ENCODE measurements around the gene UNC93A.

The UNC93A gene

DNA sequence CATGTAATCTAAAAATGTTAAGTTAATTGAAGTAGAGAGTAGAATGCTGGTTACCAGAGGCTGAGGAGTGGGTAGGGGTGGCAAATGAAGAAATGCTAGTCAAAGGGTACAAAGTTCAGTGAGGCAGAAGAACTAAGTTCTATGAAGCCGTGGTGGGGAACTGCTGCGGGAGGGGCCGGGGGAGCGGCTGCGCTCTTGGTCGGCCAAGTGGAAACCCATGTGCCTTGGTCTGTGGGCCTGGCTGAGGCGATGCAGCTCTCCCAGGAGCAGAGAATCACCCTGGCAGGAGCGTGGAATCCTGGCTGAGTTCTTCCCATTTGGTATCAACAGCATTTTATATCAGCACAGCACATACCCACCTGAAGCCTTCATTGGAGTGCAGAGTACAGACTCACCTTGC, 56.1 kb downstream of the UNC93A start:
- Histone ChIP-seq H3K4me1 (ENCODE audit: insufficient read depth, low read length) (no peaks in the 10 kb centered on the region), H3K36me3 (ENCODE audit: insufficient read depth, low read length) (no peaks in the 10 kb centered on the region), H3K9me3 (ENCODE audit: insufficient read depth, low read length, severe bottlenecking) (no peaks in the 10 kb centered on the region), H3K27me3 (ENCODE audit: insufficient read depth, low read length, poor library complexity) (peaks cover 14% of the 10 kb centered on the region), H3K79me2 (ENCODE audit: insufficient read depth, low read length) (no peaks in the 10 kb centered on the region), H2AFZ (ENCODE audit: low read depth, low read length) (no peak overlapping the region), H4K20me1 (ENCODE audit: insufficient read depth, low read length) (0 out of 2 replicates have a peak, but pooled peaks cover 3% of the 10 kb centered on the region), H3K27ac (ENCODE audit: low read length) (no peak overlapping the region), H3K9ac (ENCODE audit: low read depth, low read length) (no peak overlapping the region), H3K4me2 (ENCODE audit: insufficient read depth, low read length) (no peak overlapping the region), H3K4me3 (ENCODE audit: low read depth in 1 of 2, low read length in 2 of 2) (no peak overlapping the region)
- no peak for DNase-seq
- ATAC-seq (ENCODE audit: insufficient read depth, low read depth) = no peak
- TF ChIP-seq EZH2 (IDR thresholded peaks at IDR 0.05; ENCODE audit: borderline replicate concordance, low read depth, low read length, severe bottlenecking) = no peak
- TF ChIP-seq, protein P1, sequence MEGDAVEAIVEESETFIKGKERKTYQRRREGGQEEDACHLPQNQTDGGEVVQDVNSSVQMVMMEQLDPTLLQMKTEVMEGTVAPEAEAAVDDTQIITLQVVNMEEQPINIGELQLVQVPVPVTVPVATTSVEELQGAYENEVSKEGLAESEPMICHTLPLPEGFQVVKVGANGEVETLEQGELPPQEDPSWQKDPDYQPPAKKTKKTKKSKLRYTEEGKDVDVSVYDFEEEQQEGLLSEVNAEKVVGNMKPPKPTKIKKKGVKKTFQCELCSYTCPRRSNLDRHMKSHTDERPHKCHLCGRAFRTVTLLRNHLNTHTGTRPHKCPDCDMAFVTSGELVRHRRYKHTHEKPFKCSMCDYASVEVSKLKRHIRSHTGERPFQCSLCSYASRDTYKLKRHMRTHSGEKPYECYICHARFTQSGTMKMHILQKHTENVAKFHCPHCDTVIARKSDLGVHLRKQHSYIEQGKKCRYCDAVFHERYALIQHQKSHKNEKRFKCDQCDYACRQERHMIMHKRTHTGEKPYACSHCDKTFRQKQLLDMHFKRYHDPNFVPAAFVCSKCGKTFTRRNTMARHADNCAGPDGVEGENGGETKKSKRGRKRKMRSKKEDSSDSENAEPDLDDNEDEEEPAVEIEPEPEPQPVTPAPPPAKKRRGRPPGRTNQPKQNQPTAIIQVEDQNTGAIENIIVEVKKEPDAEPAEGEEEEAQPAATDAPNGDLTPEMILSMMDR (IDR thresholded peaks at IDR 0.05; ENCODE audit: borderline replicate concordance, extremely low read depth, low read length, poor library complexity, severe bottlenecking) = no peak

DNA sequence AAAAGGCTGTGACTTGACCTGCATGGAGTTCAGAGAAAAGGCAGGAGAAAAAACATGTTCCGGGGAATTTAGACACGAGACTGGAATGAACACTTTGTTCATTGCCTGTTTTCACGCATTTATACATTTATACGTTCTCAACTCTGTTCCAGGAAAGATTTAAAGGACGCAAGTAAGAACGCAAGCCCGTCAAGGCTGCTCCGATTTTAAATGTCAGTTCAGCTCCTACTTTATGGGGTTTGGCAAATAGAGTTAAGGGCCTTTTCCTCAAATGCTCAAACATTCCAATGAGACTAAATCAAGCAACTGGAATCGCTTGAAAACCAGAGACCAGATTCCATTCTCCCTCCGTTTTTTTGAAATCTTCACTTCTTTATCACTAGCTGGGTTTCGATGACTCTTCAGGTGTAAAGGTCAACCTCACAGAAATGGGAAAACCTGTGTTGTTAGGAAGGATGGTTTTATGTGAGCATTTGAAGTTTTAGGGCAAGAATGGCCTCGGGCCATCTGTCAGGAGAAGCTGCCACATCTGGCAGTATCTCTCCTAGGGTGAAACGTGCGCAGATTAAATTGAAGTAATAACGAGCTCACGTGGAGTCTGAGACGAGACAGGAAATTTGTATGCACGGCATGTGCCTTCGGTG, 58.6 kb downstream of the UNC93A start:
- H3K27me3 ChIP-seq (ENCODE audit: insufficient read depth, low read length, poor library complexity) = peaks cover 14% of the 10 kb centered on the region
- H3K4me1 ChIP-seq (ENCODE audit: insufficient read depth, low read length) = no peaks in the 10 kb centered on the region
- no peak overlapping the region for H2AFZ ChIP-seq (ENCODE audit: low read depth, low read length)
- H3K4me3 ChIP-seq (ENCODE audit: low read depth in 1 of 2, low read length in 2 of 2) = no peak overlapping the region
- no peaks in the 10 kb centered on the region for H3K9me3 ChIP-seq (ENCODE audit: insufficient read depth, low read length, severe bottlenecking)
- H3K79me2 ChIP-seq (ENCODE audit: insufficient read depth, low read length) = no peaks in the 10 kb centered on the region
- H4K20me1 ChIP-seq (ENCODE audit: insufficient read depth, low read length) = 0 out of 2 replicates have a peak, but pooled peaks cover 3% of the 10 kb centered on the region
- no peak overlapping the region for H3K4me2 ChIP-seq (ENCODE audit: insufficient read depth, low read length)
- no peak for ATAC-seq (ENCODE audit: insufficient read depth, low read depth)
- no peak for DNase-seq
- no peak overlapping the region for H3K27ac ChIP-seq (ENCODE audit: low read length)
- no peak for TF ChIP-seq EZH2 (IDR thresholded peaks at IDR 0.05; ENCODE audit: borderline replicate concordance, low read depth, low read length, severe bottlenecking)
- TF ChIP-seq, protein P1 (IDR thresholded peaks at IDR 0.05; ENCODE audit: borderline replicate concordance, extremely low read depth, low read length, poor library complexity, severe bottlenecking) = no peak
- no peak overlapping the region for H3K9ac ChIP-seq (ENCODE audit: low read depth, low read length)
- H3K36me3 ChIP-seq (ENCODE audit: insufficient read depth, low read length) = no peaks in the 10 kb centered on the region

DNA sequence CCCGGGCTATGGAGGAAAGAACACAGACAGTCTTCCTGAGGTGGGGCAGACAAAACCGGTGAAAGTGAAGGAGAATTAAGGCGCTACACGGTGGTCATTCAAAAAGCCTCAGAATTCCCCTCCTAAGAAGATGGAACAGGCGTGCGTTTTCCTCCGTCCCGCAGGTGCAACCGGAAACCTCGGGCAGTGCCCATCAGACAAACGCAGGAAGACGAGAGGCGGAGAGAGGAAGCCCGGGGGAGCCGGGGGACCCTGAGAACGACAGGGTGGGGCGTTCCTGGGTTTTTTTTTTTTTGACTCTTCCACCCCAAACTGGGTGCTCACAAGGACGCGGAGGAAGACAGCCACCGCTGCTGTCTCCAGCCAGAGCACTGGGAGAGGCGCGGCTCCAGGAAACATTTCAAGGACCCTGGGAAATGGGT, 59.2 kb downstream of the UNC93A start:
- Histone ChIP-seq H3K27ac (ENCODE audit: low read length) (no peak overlapping the region), H3K9ac (ENCODE audit: low read depth, low read length) (no peak overlapping the region), H3K27me3 (ENCODE audit: insufficient read depth, low read length, poor library complexity) (peaks cover 14% of the 10 kb centered on the region), H3K4me1 (ENCODE audit: insufficient read depth, low read length) (no peaks in the 10 kb centered on the region), H2AFZ (ENCODE audit: low read depth, low read length) (no peak overlapping the region), H4K20me1 (ENCODE audit: insufficient read depth, low read length) (0 out of 2 replicates have a peak, but pooled peaks cover 3% of the 10 kb centered on the region), H3K9me3 (ENCODE audit: insufficient read depth, low read length, severe bottlenecking) (no peaks in the 10 kb centered on the region), H3K36me3 (ENCODE audit: insufficient read depth, low read length) (no peaks in the 10 kb centered on the region), H3K79me2 (ENCODE audit: insufficient read depth, low read length) (no peaks in the 10 kb centered on the region), H3K4me3 (ENCODE audit: low read depth in 1 of 2, low read length in 2 of 2) (no peak overlapping the region), H3K4me2 (ENCODE audit: insufficient read depth, low read length) (no peak overlapping the region)
- DNase-seq (no peak), ATAC-seq (ENCODE audit: insufficient read depth, low read depth) (no peak)
- TF ChIP-seq, protein P1 (IDR thresholded peaks at IDR 0.05; ENCODE audit: borderline replicate concordance, extremely low read depth, low read length, poor library complexity, severe bottlenecking) = no peak
